HEK293 (cell line): ENCODE results near the gene SYNGR3.
A peak's percentile ranks its signal among the peaks of the same experiment; 100 is the strongest.

Experiments
- CTCF ChIA-PET: fragments of 350-600 bp; formaldehyde crosslinking; extraction: SDS; loops from one replicate; lab custom pipeline; 2021; ENCODE audit warnings: antibody characterized with exemption; lab: Yijun Ruan, JAX
- POLR2A ChIA-PET: fragments of 300-600 bp; formaldehyde crosslinking; extraction: SDS; loops from one replicate; lab custom pipeline; 2020; ENCODE audit warnings: antibody characterized with exemption, inconsistent platforms; lab: Yijun Ruan, JAX
- H3K27ac ChIP-seq: fragments of 200-500 bp; sonication (Bioruptor generic); 2 replicates; pipeline ENCODE4 v1.5.1; 2014; ENCODE audit warnings: low read depth, low read length, control low read depth, inconsistent platforms; ENCODE audit errors: extremely low read depth
- H3K36me3 ChIP-seq, 2 experiments: fragments of 200-500 bp in 1 of 2; sonication (Bioruptor generic) in 1 of 2; 1 replicate in 1 of 2; 2 replicates in 1 of 2; pipeline ENCODE4 v1.5.1; 2014 to 2017; ENCODE audit warnings: inconsistent platforms in 2 of 2, low read length in 2 of 2; ENCODE audit not compliant: control insufficient read depth in 2 of 2, insufficient read depth in 1 of 2
- H3K4me1 ChIP-seq: fragments of 200-500 bp; sonication (Bioruptor generic); 2 replicates; pipeline ENCODE4 v1.5.1; 2014; ENCODE audit warnings: mild to moderate bottlenecking, low read length, inconsistent platforms; ENCODE audit not compliant: control insufficient read depth, insufficient read depth
- H3K4me3 ChIP-seq: 2 replicates; pipeline ENCODE4 v1.5.1; 2011; ENCODE audit warnings: low read depth, mild to moderate bottlenecking, control low read depth, low read length, moderate library complexity
- H3K9me3 ChIP-seq: fragments of 200-500 bp; sonication (Bioruptor generic); 2 replicates; pipeline ENCODE4 v1.5.1; 2014; ENCODE audit warnings: low read depth, low read length, inconsistent platforms; ENCODE audit not compliant: control insufficient read depth, insufficient read depth
- EGR2 ChIP-seq: fragments of 450-650 bp; formaldehyde crosslinking; IDR thresholded peaks from 2 replicates; pipeline ENCODE4 v1.5.1; 2016; ENCODE audit warnings: low read depth, missing biosample characterization, missing genetic modification characterization
- GLI4 ChIP-seq: fragments of 450-650 bp; formaldehyde crosslinking; IDR thresholded peaks from 2 replicates; pipeline ENCODE4 v1.5.1; 2016; ENCODE audit warnings: missing biosample characterization, missing genetic modification characterization
- HIC1 ChIP-seq: fragments of 450-650 bp; formaldehyde crosslinking; IDR thresholded peaks from 2 replicates; pipeline ENCODE4 v1.5.1; 2016; ENCODE audit warnings: missing biosample characterization, missing genetic modification characterization
- HOXC10 ChIP-seq: sonication (generic); formaldehyde crosslinking; IDR thresholded peaks from 2 replicates; pipeline ENCODE4 v1.8.1; 2023; ENCODE audit warnings: mild to moderate bottlenecking, missing genetic modification reagents
- KLF1 ChIP-seq: fragments of 450-650 bp; formaldehyde crosslinking; IDR thresholded peaks from 2 replicates; pipeline ENCODE4 v1.5.1; 2016; ENCODE audit warnings: missing biosample characterization, missing genetic modification characterization
- KLF16 ChIP-seq: fragments of 450-650 bp; formaldehyde crosslinking; IDR thresholded peaks from 2 replicates; pipeline ENCODE4 v1.5.1; 2017; ENCODE audit warnings: missing biosample characterization, missing genetic modification characterization
- KLF17 ChIP-seq: fragments of 450-650 bp; formaldehyde crosslinking; IDR thresholded peaks from 2 replicates; pipeline ENCODE4 v1.5.1; 2016; ENCODE audit warnings: missing biosample characterization, missing genetic modification characterization
- SP2 ChIP-seq: fragments of 450-650 bp; formaldehyde crosslinking; IDR thresholded peaks from 2 replicates; pipeline ENCODE4 v1.5.1; 2016; ENCODE audit warnings: missing biosample characterization, missing genetic modification characterization
- ZBTB8A ChIP-seq: fragments of 450-650 bp; formaldehyde crosslinking; IDR thresholded peaks from 2 replicates; pipeline ENCODE4 v1.5.1; 2016; ENCODE audit warnings: missing biosample characterization, missing genetic modification characterization
- ZFHX2 ChIP-seq: fragments of 450-650 bp; formaldehyde crosslinking; conservative IDR thresholded peaks from 2 replicates; pipeline ENCODE4 v1.5.1; 2016; ENCODE audit warnings: missing biosample characterization, missing genetic modification characterization
- ZFP3 ChIP-seq: fragments of 450-650 bp; formaldehyde crosslinking; IDR thresholded peaks from 2 replicates; pipeline ENCODE4 v1.5.1; 2016; ENCODE audit warnings: low read depth, missing biosample characterization, missing genetic modification characterization
- ZNF292 ChIP-seq: fragments of 450-650 bp; formaldehyde crosslinking; IDR thresholded peaks from 2 replicates; pipeline ENCODE4 v1.5.1; 2016; ENCODE audit warnings: low read depth, missing biosample characterization, missing genetic modification characterization, borderline replicate concordance
- ZNF335 ChIP-seq: fragments of 450-650 bp; formaldehyde crosslinking; conservative IDR thresholded peaks from 2 replicates; pipeline ENCODE4 v1.5.1; 2016; ENCODE audit warnings: missing biosample characterization, missing genetic modification characterization
- ZNF398 ChIP-seq: fragments of 450-650 bp; formaldehyde crosslinking; IDR thresholded peaks from 2 replicates; pipeline ENCODE4 v1.5.1; 2017; ENCODE audit warnings: missing biosample characterization, missing genetic modification characterization
- ZNF423 ChIP-seq: fragments of 450-650 bp; formaldehyde crosslinking; IDR thresholded peaks from 2 replicates; pipeline ENCODE4 v1.5.1; 2016; ENCODE audit warnings: missing biosample characterization, missing genetic modification characterization
- ZNF580 ChIP-seq: fragments of 450-650 bp; formaldehyde crosslinking; IDR thresholded peaks from 2 replicates; pipeline ENCODE4 v1.5.1; 2016; ENCODE audit warnings: missing biosample characterization, missing genetic modification characterization
- ZNF600 ChIP-seq: fragments of 450-650 bp; formaldehyde crosslinking; IDR thresholded peaks from 2 replicates; pipeline ENCODE4 v1.5.1; 2016; ENCODE audit warnings: missing biosample characterization, missing genetic modification characterization
- ZNF654 ChIP-seq: fragments of 450-650 bp; formaldehyde crosslinking; IDR thresholded peaks from 2 replicates; pipeline ENCODE4 v1.5.1; 2016; ENCODE audit warnings: low read depth, missing biosample characterization, missing genetic modification characterization
- ZNF837 ChIP-seq: fragments of 450-650 bp; formaldehyde crosslinking; IDR thresholded peaks from 2 replicates; pipeline ENCODE4 v1.5.1; 2016; ENCODE audit warnings: missing biosample characterization, missing genetic modification characterization
- ZSCAN4 ChIP-seq: fragments of 450-650 bp; formaldehyde crosslinking; IDR thresholded peaks from 2 replicates; pipeline ENCODE4 v1.5.1; 2017; ENCODE audit warnings: missing biosample characterization, missing genetic modification characterization
- TF ChIP-seq, protein P1 (sequence below): fragments of 450-650 bp; formaldehyde crosslinking; optimal IDR thresholded peaks from 2 replicates; pipeline ENCODE3; 2016; ENCODE audit warnings: missing biosample characterization, mild to moderate bottlenecking, missing genetic modification characterization

SYNGR3 gene

GRCh38 chr16:2016407-2016922 is 26.7 kb downstream of the SYNGR3 start (continued):
- TF ChIP-seq EGR2 (tag by site-specific recombination): peak; percentile 67
- no peak for TF ChIP-seq HOXC10 (CRISPR knock-in tag)
- no peak for TF ChIP-seq ZFP3
- no peak for TF ChIP-seq GLI4 (tag by site-specific recombination)
- TF ChIP-seq ZNF837 (tag by site-specific recombination): no peak

DNA sequence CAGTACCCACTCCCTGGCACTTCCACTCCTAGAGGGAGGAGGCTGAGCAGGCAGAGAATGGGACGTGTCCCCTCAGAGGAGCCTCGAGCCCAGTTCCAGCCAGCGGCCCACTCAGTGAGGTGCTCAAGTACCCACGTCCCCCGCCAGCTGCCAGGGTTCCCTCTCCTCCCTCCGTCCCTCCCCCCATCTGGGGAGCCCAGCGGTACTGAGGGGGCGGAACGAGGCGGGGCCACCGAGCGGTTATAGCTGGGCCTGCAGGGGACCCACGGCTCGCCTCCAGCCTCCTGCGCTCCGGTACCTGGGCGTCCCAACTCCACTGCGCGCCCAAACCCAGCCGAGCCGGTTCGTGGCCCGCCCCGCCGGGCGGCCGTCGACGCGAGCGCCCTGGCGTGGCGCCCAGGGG is 29.7 kb downstream of the SYNGR3 start, which contains the start of gene NPW:
NPW (plus strand) TSS at position 268 of the 403 bp plus-strand sequence.
- ChIA-PET POLR2A (no interaction called here), CTCF (interaction anchor here (0.5 to 1.0 kb wide), 3 partner anchors 46 to 121 kb away, joined by 3 to 5 read pairs (median 3); no protein-coding TSS in a partner anchor)
- no peak within 1 kb of the TSS for H3K27ac ChIP-seq

GRCh38 chr16:2019921-2020831 is 30.4 kb downstream of the SYNGR3 start:
- Histone ChIP-seq H3K4me3 (peak overlapping the region; percentile 9), H3K27ac (no peak overlapping the region), H3K4me1 (peaks cover 9% of the 10 kb centered on the region), H3K36me3 (no peaks in the 10 kb centered on the region), H3K9me3 (no peaks in the 10 kb centered on the region)
- ChIA-PET POLR2A (interaction anchor here (0.7 to 0.9 kb wide), 2 partner anchors 23 to 56 kb away, joined by 3 to 4 read pairs; partner anchors contain the start of gene RPS2), CTCF (interaction anchor here (0.6 to 2.2 kb wide), 5 partner anchors 16 to 175 kb away, joined by 3 to 5 read pairs (median 3); no protein-coding TSS in a partner anchor)
- no peak for TF ChIP-seq ZNF292 (tag by site-specific recombination)
- TF ChIP-seq EGR2 (tag by site-specific recombination): peak; percentile 57
- TF ChIP-seq ZSCAN4 (tag by site-specific recombination): no peak
- TF ChIP-seq ZFHX2 (tag by site-specific recombination): peak; percentile 93
- TF ChIP-seq KLF17 (tag by site-specific recombination): 0 out of 2 replicates have a peak, but pooled peaks have one; percentile 19
- peak; percentile 83 for TF ChIP-seq ZNF335 (tag by site-specific recombination)
- TF ChIP-seq, protein P1, sequence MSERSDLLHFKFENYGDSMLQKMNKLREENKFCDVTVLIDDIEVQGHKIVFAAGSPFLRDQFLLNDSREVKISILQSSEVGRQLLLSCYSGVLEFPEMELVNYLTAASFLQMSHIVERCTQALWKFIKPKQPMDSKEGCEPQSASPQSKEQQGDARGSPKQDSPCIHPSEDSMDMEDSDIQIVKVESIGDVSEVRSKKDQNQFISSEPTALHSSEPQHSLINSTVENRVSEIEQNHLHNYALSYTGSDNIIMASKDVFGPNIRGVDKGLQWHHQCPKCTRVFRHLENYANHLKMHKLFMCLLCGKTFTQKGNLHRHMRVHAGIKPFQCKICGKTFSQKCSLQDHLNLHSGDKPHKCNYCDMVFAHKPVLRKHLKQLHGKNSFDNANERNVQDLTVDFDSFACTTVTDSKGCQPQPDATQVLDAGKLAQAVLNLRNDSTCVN (tag by site-specific recombination): peak; percentile 31

More for the DNA sequence above, 29.7 kb downstream of the SYNGR3 start, which contains the start of gene NPW:
- H3K4me1 ChIP-seq: peaks cover 9% of the 10 kb centered on the region
- TF ChIP-seq KLF1 (tag by site-specific recombination): 0 out of 2 replicates have a peak, but pooled peaks have one; percentile 21
- TF ChIP-seq SP2: peak; percentile 48
- TF ChIP-seq EGR2 (tag by site-specific recombination): peak; percentile 53; the same call in 1 of the 2 replicates
- TF ChIP-seq ZNF398 (tag by site-specific recombination): peak; percentile 40; the same call in 1 of the 2 replicates
- no peak for TF ChIP-seq ZNF580 (tag by site-specific recombination)
- 0 out of 2 replicates have a peak, but pooled peaks have one; percentile 17 for TF ChIP-seq ZBTB8A
- peak; percentile 63 for TF ChIP-seq HIC1 (tag by site-specific recombination)
- no peak for TF ChIP-seq ZNF654 (tag by site-specific recombination)
- TF ChIP-seq KLF16 (tag by site-specific recombination): no peak
- peak; percentile 20; the same call in 1 of the 2 replicates for TF ChIP-seq ZNF600 (tag by site-specific recombination)
- TF ChIP-seq ZNF423 (tag by site-specific recombination): no peak
- peak; percentile 70 for TF ChIP-seq ZFHX2 (tag by site-specific recombination)
- TF ChIP-seq, all 188 proteins: peak for 8
- Histone ChIP-seq H3K4me3 (peak within 1 kb of the TSS; percentile 9), H3K36me3 (no peaks in the 10 kb centered on the region), H3K9me3 (no peaks in the 10 kb centered on the region)
